ENCODE data around the gene PEPD.

Gene PEPD

GRCh38 chr19:33346665-33347064, 174.9 kb downstream of the PEPD start:
- FAIRE-seq: no peak
- no peak for DNase-seq (ENCODE audit: insufficient read length, low spot score)
- TF ChIP-seq POLR2A (IDR thresholded peaks at IDR 0.05; ENCODE audit: low read depth, low read length): no peak

GRCh38 chr19:33345163-33345562, 176.4 kb downstream of the PEPD start:
- FAIRE-seq (no peak), DNase-seq (ENCODE audit: insufficient read length, low spot score) (no peak)
- TF ChIP-seq POLR2A (IDR thresholded peaks at IDR 0.05; ENCODE audit: low read depth, low read length): no peak

GRCh38 chr19:33344573-33344925, 177.0 kb downstream of the PEPD start:
- FAIRE-seq (no peak), DNase-seq (ENCODE audit: insufficient read length, low spot score) (no peak)

GRCh38 chr19:33343859-33344572, 177.6 kb downstream of the PEPD start:
- DNase-seq (ENCODE audit: insufficient read length, low spot score) (no peak), FAIRE-seq (no peak)
- no peak for TF ChIP-seq POLR2A (IDR thresholded peaks at IDR 0.05; ENCODE audit: low read depth, low read length)

More at GRCh38 chr19:33344573-33344925, 177.0 kb downstream of the PEPD start:
- TF ChIP-seq POLR2A (IDR thresholded peaks at IDR 0.05; ENCODE audit: low read depth, low read length): no peak

DNA sequence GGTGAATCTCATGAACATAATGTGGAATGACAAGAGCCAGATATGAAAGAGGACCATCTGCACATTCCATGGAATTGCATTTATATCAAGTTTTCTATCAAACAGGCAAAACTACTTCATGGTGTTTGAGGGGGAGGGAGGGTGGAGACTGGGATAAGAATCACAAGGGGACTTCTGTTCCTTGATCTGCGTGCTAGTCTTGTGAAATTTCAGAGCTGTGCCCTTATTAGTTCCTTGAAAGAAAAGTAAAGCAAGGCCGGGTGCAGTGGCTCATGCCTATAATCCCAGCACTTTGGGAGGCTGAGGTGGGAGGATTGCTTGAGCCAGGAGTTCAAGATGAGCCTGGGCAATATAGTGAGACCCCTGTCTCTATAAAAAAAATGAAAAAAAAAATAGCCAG, 178.3 kb downstream of the PEPD start:
- DNase-seq (ENCODE audit: insufficient read length, low spot score) (no peak), FAIRE-seq (no peak)
- no peak for TF ChIP-seq POLR2A (IDR thresholded peaks at IDR 0.05; ENCODE audit: low read depth, low read length)

DNA sequence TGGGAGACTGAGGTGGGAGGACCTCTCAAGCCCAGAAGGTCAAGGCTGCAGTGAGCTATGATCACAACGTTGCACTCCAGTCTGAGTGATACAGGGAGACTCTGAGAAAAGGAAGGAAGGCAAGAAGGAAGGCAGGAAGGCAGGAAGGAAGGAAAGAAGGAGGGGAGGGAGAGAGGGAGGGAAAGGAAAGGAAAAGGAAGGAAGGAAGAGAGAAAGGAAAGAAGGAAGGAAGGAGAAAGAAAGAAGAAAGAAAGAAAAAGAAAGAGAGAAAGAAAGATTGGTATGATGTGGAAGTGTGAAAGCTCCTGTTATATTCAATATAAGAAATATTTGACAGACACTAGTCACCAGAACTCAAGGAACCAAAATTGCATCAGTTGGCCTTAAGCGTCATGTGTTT, 180.6 kb downstream of the PEPD start:
- no peak for TF ChIP-seq POLR2A (IDR thresholded peaks at IDR 0.05; ENCODE audit: low read depth, low read length)
- FAIRE-seq (no peak), DNase-seq (ENCODE audit: insufficient read length, low spot score) (no peak)

GRCh38 chr19:33339016-33339984, 182.3 kb downstream of the PEPD start:
- DNase-seq (ENCODE audit: insufficient read length, low spot score) (no peak), FAIRE-seq (no peak)
- TF ChIP-seq POLR2A (IDR thresholded peaks at IDR 0.05; ENCODE audit: low read depth, low read length): no peak
